HEK293 (cell line): ENCODE data around the gene MOSPD3.

Source experiments
- CTCF ChIP-seq: fragments of 450-650 bp; formaldehyde crosslinking; IDR thresholded peaks from 2 replicates; pipeline ENCODE4 v1.5.1; 2016; ENCODE audit warnings: missing biosample characterization, missing genetic modification characterization
- HOXD13 ChIP-seq: sonication (generic); formaldehyde crosslinking; IDR thresholded peaks from 2 replicates; pipeline ENCODE4 v1.8.0; 2022; ENCODE audit warnings: missing genetic modification reagents, borderline replicate concordance
- KLF17 ChIP-seq: fragments of 450-650 bp; formaldehyde crosslinking; IDR thresholded peaks from 2 replicates; pipeline ENCODE4 v1.5.1; 2016; ENCODE audit warnings: missing biosample characterization, missing genetic modification characterization
- KLF9 ChIP-seq: fragments of 450-650 bp; formaldehyde crosslinking; IDR thresholded peaks from 2 replicates; pipeline ENCODE4 v1.5.1; 2016; ENCODE audit warnings: missing biosample characterization, missing genetic modification characterization, low read depth
- PRDM1 ChIP-seq: fragments of 450-650 bp; formaldehyde crosslinking; IDR thresholded peaks from 2 replicates; pipeline ENCODE4; 2016; ENCODE audit warnings: missing biosample characterization, missing genetic modification characterization
- REPIN1 ChIP-seq: fragments of 450-650 bp; formaldehyde crosslinking; IDR thresholded peaks from 2 replicates; pipeline ENCODE4 v1.5.1; 2017; ENCODE audit warnings: missing biosample characterization, missing genetic modification characterization, low read depth
- SCRT1 ChIP-seq: fragments of 450-650 bp; formaldehyde crosslinking; IDR thresholded peaks from 2 replicates; pipeline ENCODE4 v1.5.1; 2016; ENCODE audit warnings: missing biosample characterization, missing genetic modification characterization, borderline replicate concordance
- SETDB1 ChIP-seq: IDR thresholded peaks from one replicate; pipeline ENCODE4 v1.6.1; 2017; ENCODE audit warnings: mild to moderate bottlenecking, low read length, moderate library complexity, mixed read lengths; ENCODE audit not compliant: insufficient read length
- WT1 ChIP-seq: fragments of 450-650 bp; formaldehyde crosslinking; IDR thresholded peaks from 2 replicates; pipeline ENCODE4 v1.5.1; 2016; ENCODE audit warnings: missing biosample characterization, missing genetic modification characterization
- YY2 ChIP-seq: fragments of 450-650 bp; formaldehyde crosslinking; IDR thresholded peaks from 2 replicates; pipeline ENCODE4 v1.5.1; 2016; ENCODE audit warnings: missing biosample characterization, missing genetic modification characterization
- ZBTB20 ChIP-seq: fragments of 450-650 bp; formaldehyde crosslinking; IDR thresholded peaks from 2 replicates; pipeline ENCODE4 v1.5.1; 2016; ENCODE audit warnings: missing biosample characterization, missing genetic modification characterization
- ZBTB21 ChIP-seq: fragments of 450-650 bp; formaldehyde crosslinking; IDR thresholded peaks from 2 replicates; pipeline ENCODE4 v1.5.1; 2017; ENCODE audit warnings: missing biosample characterization, missing genetic modification characterization
- ZFHX2 ChIP-seq: fragments of 450-650 bp; formaldehyde crosslinking; conservative IDR thresholded peaks from 2 replicates; pipeline ENCODE4 v1.5.1; 2016; ENCODE audit warnings: missing biosample characterization, missing genetic modification characterization
- ZNF112 ChIP-seq: fragments of 450-650 bp; formaldehyde crosslinking; IDR thresholded peaks from 2 replicates; pipeline ENCODE4 v1.5.0; 2017; ENCODE audit warnings: missing biosample characterization, missing genetic modification characterization
- ZNF155 ChIP-seq: fragments of 450-650 bp; formaldehyde crosslinking; IDR thresholded peaks from 2 replicates; pipeline ENCODE4 v1.5.1; 2016; ENCODE audit warnings: missing biosample characterization, missing genetic modification characterization
- ZNF157 ChIP-seq: fragments of 450-650 bp; formaldehyde crosslinking; IDR thresholded peaks from 2 replicates; pipeline ENCODE4 v1.5.1; 2016; ENCODE audit warnings: missing biosample characterization, missing genetic modification characterization
- ZNF169 ChIP-seq: fragments of 450-650 bp; formaldehyde crosslinking; IDR thresholded peaks from 2 replicates; pipeline ENCODE4 v1.5.1; 2016; ENCODE audit warnings: missing biosample characterization, missing genetic modification characterization
- ZNF174 ChIP-seq: fragments of 450-650 bp; formaldehyde crosslinking; IDR thresholded peaks from 2 replicates; pipeline ENCODE4 v1.5.0; 2017; ENCODE audit warnings: missing biosample characterization, mild to moderate bottlenecking, missing genetic modification characterization
- ZNF18 ChIP-seq: fragments of 450-650 bp; formaldehyde crosslinking; IDR thresholded peaks from 2 replicates; pipeline ENCODE4 v1.5.1; 2016; ENCODE audit warnings: missing biosample characterization, missing genetic modification characterization
- ZNF214 ChIP-seq: fragments of 450-650 bp; formaldehyde crosslinking; IDR thresholded peaks from 2 replicates; pipeline ENCODE4 v1.5.1; 2017; ENCODE audit warnings: missing biosample characterization, mild to moderate bottlenecking, missing genetic modification characterization, borderline replicate concordance
- ZNF341 ChIP-seq: fragments of 450-650 bp; formaldehyde crosslinking; IDR thresholded peaks from 2 replicates; pipeline ENCODE4; 2016; ENCODE audit warnings: low read depth, missing biosample characterization, missing genetic modification characterization
- ZNF596 ChIP-seq: fragments of 450-650 bp; IDR thresholded peaks from 2 replicates; pipeline ENCODE4 v1.5.0; 2018; ENCODE audit warnings: missing biosample characterization, mild to moderate bottlenecking, missing genetic modification characterization, moderate library complexity
- ZNF600 ChIP-seq: fragments of 450-650 bp; formaldehyde crosslinking; IDR thresholded peaks from 2 replicates; pipeline ENCODE4 v1.5.1; 2016; ENCODE audit warnings: missing biosample characterization, missing genetic modification characterization
- ZNF658 ChIP-seq: fragments of 450-650 bp; formaldehyde crosslinking; IDR thresholded peaks from 2 replicates; pipeline ENCODE4; 2016; ENCODE audit warnings: missing biosample characterization, missing genetic modification characterization
- ZNF677 ChIP-seq: fragments of 450-650 bp; IDR thresholded peaks from 2 replicates; pipeline ENCODE4 v1.5.0; 2018; ENCODE audit warnings: missing biosample characterization, mild to moderate bottlenecking, missing genetic modification characterization, moderate library complexity
- ZNF707 ChIP-seq: fragments of 450-650 bp; formaldehyde crosslinking; IDR thresholded peaks from 2 replicates; pipeline ENCODE4 v1.5.1; 2016; ENCODE audit warnings: missing biosample characterization, missing genetic modification characterization
- ZNF830 ChIP-seq: fragments of 450-650 bp; IDR thresholded peaks from 2 replicates; pipeline ENCODE4 v1.5.0; 2018; ENCODE audit warnings: missing biosample characterization, missing genetic modification characterization, low read depth, mild to moderate bottlenecking, moderate library complexity
- ZNF837 ChIP-seq: fragments of 450-650 bp; formaldehyde crosslinking; IDR thresholded peaks from 2 replicates; pipeline ENCODE4 v1.5.1; 2016; ENCODE audit warnings: missing biosample characterization, missing genetic modification characterization
- ZSCAN4 ChIP-seq: fragments of 450-650 bp; formaldehyde crosslinking; IDR thresholded peaks from 2 replicates; pipeline ENCODE4 v1.5.1; 2017; ENCODE audit warnings: missing biosample characterization, missing genetic modification characterization
- TF ChIP-seq, protein P1 (sequence below): fragments of 450-650 bp; formaldehyde crosslinking; IDR thresholded peaks from 2 replicates; pipeline ENCODE4 v1.5.1; 2016; ENCODE audit warnings: missing biosample characterization, missing genetic modification characterization

MOSPD3 gene

GRCh38 chr7:100649826-100650565 lies 37.7 kb downstream of the MOSPD3 start (continued):
- TF ChIP-seq ZNF155 (tag by site-specific recombination) (no peak), ZFHX2 (tag by site-specific recombination) (0 out of 2 replicates have a peak, but pooled peaks have one; percentile 10), ZNF677 (tag by site-specific recombination) (no peak), ZNF174 (no peak), WT1 (tag by site-specific recombination) (no peak), PRDM1 (tag by site-specific recombination) (peak; percentile 52; the same call in 1 of the 2 replicates), ZNF341 (no peak), ZNF112 (no peak), ZNF600 (tag by site-specific recombination) (no peak), ZNF658 (tag by site-specific recombination) (no peak), ZNF830 (no peak), CTCF (tag by site-specific recombination) (no peak), SETDB1 (no peak), KLF17 (tag by site-specific recombination) (no peak), HOXD13 (CRISPR knock-in tag) (no peak), YY2 (tag by site-specific recombination) (peak; percentile 59; the same call in 1 of the 2 replicates), ZNF837 (tag by site-specific recombination) (no peak), ZNF214 (tag by site-specific recombination) (no peak), ZSCAN4 (tag by site-specific recombination) (peak; percentile 91), ZNF707 (peak; percentile 15; the same call in 1 of the 2 replicates), ZNF169 (tag by site-specific recombination) (0 out of 2 replicates have a peak, but pooled peaks have one; percentile 36), ZNF596 (tag by site-specific recombination) (no peak), REPIN1 (tag by site-specific recombination) (no peak), ZNF18 (tag by site-specific recombination) (peak; percentile 66; the same call in 1 of the 2 replicates), ZBTB21 (tag by site-specific recombination) (no peak), KLF9 (no peak), ZBTB20 (tag by site-specific recombination) (no peak), ZNF157 (tag by site-specific recombination) (no peak), SCRT1 (tag by site-specific recombination) (no peak)
- TF ChIP-seq, protein P1, sequence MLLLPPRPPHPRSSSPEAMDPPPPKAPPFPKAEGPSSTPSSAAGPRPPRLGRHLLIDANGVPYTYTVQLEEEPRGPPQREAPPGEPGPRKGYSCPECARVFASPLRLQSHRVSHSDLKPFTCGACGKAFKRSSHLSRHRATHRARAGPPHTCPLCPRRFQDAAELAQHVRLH (tag by site-specific recombination): no peak
